GM12801 (cell line): Measurements from ENCODE around the gene LMLN.

Experiments
- CTCF ChIP-seq: IDR thresholded peaks from one replicate; pipeline ENCODE4 v1.5.1; 2011; ENCODE audit warnings: control low read depth; ENCODE audit not compliant: insufficient read length; ENCODE audit errors: extremely low read depth

Gene LMLN

GRCh38 chr3:198032039-198032936 is 72.3 kb downstream of the LMLN start:
- no peak for TF ChIP-seq CTCF

- no peak for TF ChIP-seq CTCF
Observed at GRCh38 chr3:198043119-198043518, 83.1 kb downstream of the LMLN start.

- TF ChIP-seq CTCF: no peak
Observed at GRCh38 chr3:198046120-198046857, 86.3 kb downstream of the LMLN start.

GRCh38 chr3:198048445-198048844 is 88.4 kb downstream of the LMLN start:
- no peak for TF ChIP-seq CTCF

- no peak for TF ChIP-seq CTCF
Observed at GRCh38 chr3:198051836-198052235, 91.8 kb downstream of the LMLN start.

- no peak for TF ChIP-seq CTCF
Observed at GRCh38 chr3:198061119-198062067, 101.4 kb downstream of the LMLN start.
